GOT3 (cell line): ENCODE results near the gene ZNF654.
"Not testable (repeated sequence)": the region's sequence is repeated elsewhere in the genome, so short reads cannot be mapped to it uniquely, and the experiment has no call there.

Source experiments
- DNase-seq: peaks from one replicate; lab custom pipeline; 2025; ENCODE audit warnings: mixed read lengths; lab: John Stamatoyannopoulos, UW

Gene ZNF654

GRCh38 chr3:88141458-88142083, 82.5 kb downstream of the ZNF654 start:
- no peak for DNase-seq

GRCh38 chr3:88142094-88142624, 83.1 kb downstream of the ZNF654 start:
- no peak for DNase-seq

GRCh38 chr3:88147261-88147660, 88.2 kb downstream of the ZNF654 start:
- DNase-seq: no peak

GRCh38 chr3:88148651-88149050, 89.6 kb downstream of the ZNF654 start:
- DNase-seq: no peak

- DNase-seq: peak; percentile 23
Observed at GRCh38 chr3:88149101-88149508, 90.0 kb downstream of the ZNF654 start.

GRCh38 chr3:88149509-88150362, 90.7 kb downstream of the ZNF654 start, which contains the start of gene C3orf38:
TSS of gene C3orf38 (plus strand) at chr3:88149959. CDS start at chr3:88150053, 94 bp downstream.
- peak; percentile 83 for DNase-seq

GRCh38 chr3:88150371-88150770, 91.3 kb downstream of the ZNF654 start:
- no peak for DNase-seq

GRCh38 chr3:88150806-88151205, 91.8 kb downstream of the ZNF654 start:
- DNase-seq: no peak

GRCh38 chr3:88151358-88151757, 92.3 kb downstream of the ZNF654 start:
- no peak for DNase-seq

GRCh38 chr3:88152841-88153240, 93.8 kb downstream of the ZNF654 start:
- no peak for DNase-seq

GRCh38 chr3:88166419-88166971, 107.4 kb downstream of the ZNF654 start:
- no peak for DNase-seq

GRCh38 chr3:88167173-88167572, 108.1 kb downstream of the ZNF654 start:
- no peak for DNase-seq

GRCh38 chr3:88167704-88168103, 108.6 kb downstream of the ZNF654 start:
- no peak for DNase-seq

GRCh38 chr3:88168171-88168570, 109.1 kb downstream of the ZNF654 start:
- DNase-seq: no peak

GRCh38 chr3:88180398-88180999, 121.4 kb downstream of the ZNF654 start:
- DNase-seq: no peak

GRCh38 chr3:88182165-88182918, 123.3 kb downstream of the ZNF654 start:
- DNase-seq: not testable (repeated sequence)

- DNase-seq: no peak
Observed at GRCh38 chr3:88188436-88188835, 129.4 kb downstream of the ZNF654 start.

GRCh38 chr3:88189361-88189810, 130.3 kb downstream of the ZNF654 start:
- DNase-seq: no peak

- no peak for DNase-seq
Observed at GRCh38 chr3:88191872-88192409, 132.9 kb downstream of the ZNF654 start.

GRCh38 chr3:88192631-88193030, 133.6 kb downstream of the ZNF654 start:
- no peak for DNase-seq
